Trophoblast cell (in vitro differentiated cells and primary cell): ENCODE data around the gene SLC22A23.

Source experiments
- DNase-seq, 2 donors: peaks; one replicate each; pipeline ENCODE4 v3.0.0-alpha.2; 2016
- H2AFZ ChIP-seq: 2 replicates; pipeline ENCODE4 v1.6.1; 2013; ENCODE audit warnings: low read length, moderate library complexity, mild to moderate bottlenecking; ENCODE audit not compliant: insufficient read depth, poor library complexity
- H2AK5ac ChIP-seq: 2 replicates; pipeline ENCODE4 v1.6.1; 2013; ENCODE audit warnings: mild to moderate bottlenecking, low read length
- H2BK120ac ChIP-seq: 2 replicates; pipeline ENCODE4 v1.6.1; 2013; ENCODE audit warnings: low read length, mild to moderate bottlenecking, moderate library complexity; ENCODE audit not compliant: insufficient read depth, poor library complexity
- H2BK12ac ChIP-seq: 2 replicates; pipeline ENCODE4 v1.6.1; 2013; ENCODE audit warnings: mild to moderate bottlenecking, low read length, moderate library complexity
- H2BK5ac ChIP-seq: 2 replicates; pipeline ENCODE4 v1.6.1; 2013; ENCODE audit warnings: low read length, low read depth, moderate library complexity, mild to moderate bottlenecking; ENCODE audit not compliant: poor library complexity
- H3K14ac ChIP-seq: 2 replicates; pipeline ENCODE4 v1.6.1; 2013; ENCODE audit warnings: mild to moderate bottlenecking, low read length
- H3K18ac ChIP-seq: 2 replicates; pipeline ENCODE4 v1.6.1; 2013; ENCODE audit warnings: mild to moderate bottlenecking, low read length
- H3K23ac ChIP-seq: 2 replicates; pipeline ENCODE4 v1.6.1; 2013; ENCODE audit warnings: low read length
- H3K27ac ChIP-seq: 2 replicates; pipeline ENCODE4 v1.5.1; 2013; ENCODE audit warnings: low read depth, mild to moderate bottlenecking, inconsistent platforms, low read length, moderate library complexity
- H3K27me3 ChIP-seq: 2 replicates; pipeline ENCODE4 v1.6.1; 2013; ENCODE audit warnings: inconsistent platforms, mild to moderate bottlenecking, low read length, moderate library complexity; ENCODE audit not compliant: insufficient read depth
- H3K36me3 ChIP-seq, 2 experiments: 1 replicate in 1 of 2; 2 replicates in 1 of 2; pipeline ENCODE4 v1.6.1; 2013; ENCODE audit warnings: low read length in 2 of 2, mild to moderate bottlenecking in 2 of 2, moderate library complexity in 1 of 2; ENCODE audit not compliant: insufficient read depth in 2 of 2, control insufficient read depth in 1 of 2
- H3K4ac ChIP-seq: 2 replicates; pipeline ENCODE4 v1.6.1; 2013; ENCODE audit warnings: low read depth, mild to moderate bottlenecking, low read length, moderate library complexity
- H3K4me1 ChIP-seq, 2 experiments: 1 replicate in 1 of 2; 2 replicates in 1 of 2; pipeline ENCODE4 v1.6.1; 2013; ENCODE audit warnings: low read length in 2 of 2, mild to moderate bottlenecking in 2 of 2, moderate library complexity in 1 of 2; ENCODE audit not compliant: insufficient read depth in 2 of 2, control insufficient read depth in 1 of 2
- H3K4me2 ChIP-seq: 2 replicates; pipeline ENCODE4 v1.6.1; 2013; ENCODE audit warnings: inconsistent platforms, mild to moderate bottlenecking, low read length, moderate library complexity
- H3K4me3 ChIP-seq: 2 replicates; pipeline ENCODE4 v1.5.1; 2013; ENCODE audit warnings: mild to moderate bottlenecking, low read depth, low read length, inconsistent platforms
- H3K79me1 ChIP-seq: one replicate; pipeline ENCODE4 v1.6.1; 2013; ENCODE audit warnings: low read length
- H3K79me2 ChIP-seq: 2 replicates; pipeline ENCODE4 v1.6.1; 2013; ENCODE audit warnings: low read length, mild to moderate bottlenecking; ENCODE audit not compliant: control insufficient read depth, insufficient read depth, poor library complexity
- H3K9ac ChIP-seq: 2 replicates; pipeline ENCODE4 v1.6.1; 2013; ENCODE audit warnings: mild to moderate bottlenecking, low read length
- H3K9me3 ChIP-seq: 2 replicates; pipeline ENCODE4 v1.6.1; 2013; ENCODE audit warnings: low read depth, mild to moderate bottlenecking, control low read depth, inconsistent platforms, low read length; ENCODE audit not compliant: insufficient read depth
- H4K12ac ChIP-seq: 2 replicates; pipeline ENCODE4 v1.6.1; 2013; ENCODE audit warnings: low read depth, mild to moderate bottlenecking, low read length, moderate library complexity
- H4K8ac ChIP-seq: 2 replicates; pipeline ENCODE4 v1.6.1; 2013; ENCODE audit warnings: low read depth, mild to moderate bottlenecking, low read length, moderate library complexity
- H4K91ac ChIP-seq: one replicate; pipeline ENCODE4 v1.6.1; 2013; ENCODE audit warnings: low read depth, mild to moderate bottlenecking, low read length, moderate library complexity
- WGBS: extraction: QIAGEN DNeasy Blood & Tissue Kit; methylation state at CpG from one replicate; pipeline ENCODE4 v1.1.7; 2013; ENCODE audit warnings: missing lambda C conversion rate; ENCODE audit not compliant: insufficient read length, insufficient coverage; ENCODE audit errors: extremely low coverage; 5-methylcytosine and 5-hydroxymethylcytosine counted together

Gene SLC22A23

GRCh38 chr6:3285049-3285639 is 171.7 kb downstream of the SLC22A23 start:
- H3K14ac ChIP-seq: no peak overlapping the region
- H3K4me2 ChIP-seq: no peak overlapping the region
- H3K27me3 ChIP-seq: no peaks in the 10 kb centered on the region
- no peak overlapping the region for H3K18ac ChIP-seq
- no CpG with 5 or more reads among the region's 19 CpGs for WGBS
- H3K4me3 ChIP-seq: no peak overlapping the region
- no peaks in the 10 kb centered on the region for H3K79me1 ChIP-seq
- H3K27ac ChIP-seq: no peak overlapping the region
- H3K9me3 ChIP-seq: peaks cover 4% of the 10 kb centered on the region
- H3K79me2 ChIP-seq: no peaks in the 10 kb centered on the region
- no peak overlapping the region for H3K23ac ChIP-seq
- H4K8ac ChIP-seq: no peak overlapping the region
- H2AK5ac ChIP-seq: no peak overlapping the region
- H2AFZ ChIP-seq: no peak overlapping the region
- no peaks in the 10 kb centered on the region for H3K4me1 ChIP-seq
- DNase-seq: no peak
- no peak overlapping the region for H3K9ac ChIP-seq
- H4K12ac ChIP-seq: no peak overlapping the region
- H2BK12ac ChIP-seq: no peak overlapping the region
- H2BK5ac ChIP-seq: no peak overlapping the region
- no peak overlapping the region for H4K91ac ChIP-seq
- peaks cover 54 to 63% of the 10 kb centered on the region in 2 experiments for H3K36me3 ChIP-seq
- H3K4ac ChIP-seq: no peak overlapping the region
- no peak overlapping the region for H2BK120ac ChIP-seq

- Histone ChIP-seq H2AK5ac (no peak overlapping the region), H3K4me2 (no peak overlapping the region), H4K12ac (no peak overlapping the region), H3K4me3 (no peak overlapping the region), H3K79me2 (no peaks in the 10 kb centered on the region), H3K9ac (no peak overlapping the region), H4K8ac (no peak overlapping the region), H3K27ac (no peak overlapping the region), H4K91ac (no peak overlapping the region), H3K4ac (no peak overlapping the region), H2AFZ (no peak overlapping the region), H3K79me1 (no peaks in the 10 kb centered on the region), H3K36me3 (peaks cover 52 to 59% of the 10 kb centered on the region in 2 experiments), H3K9me3 (peaks cover 4% of the 10 kb centered on the region), H2BK120ac (no peak overlapping the region), H3K14ac (no peak overlapping the region), H3K27me3 (no peaks in the 10 kb centered on the region), H3K18ac (no peak overlapping the region), H2BK12ac (no peak overlapping the region), H2BK5ac (no peak overlapping the region), H3K23ac (no peak overlapping the region), H3K4me1 (no peaks in the 10 kb centered on the region)
- no CpG with 5 or more reads among the region's 17 CpGs for WGBS
- no peak for DNase-seq
Measured at GRCh38 chr6:3284436-3284876, 172.4 kb downstream of the SLC22A23 start.

DNA sequence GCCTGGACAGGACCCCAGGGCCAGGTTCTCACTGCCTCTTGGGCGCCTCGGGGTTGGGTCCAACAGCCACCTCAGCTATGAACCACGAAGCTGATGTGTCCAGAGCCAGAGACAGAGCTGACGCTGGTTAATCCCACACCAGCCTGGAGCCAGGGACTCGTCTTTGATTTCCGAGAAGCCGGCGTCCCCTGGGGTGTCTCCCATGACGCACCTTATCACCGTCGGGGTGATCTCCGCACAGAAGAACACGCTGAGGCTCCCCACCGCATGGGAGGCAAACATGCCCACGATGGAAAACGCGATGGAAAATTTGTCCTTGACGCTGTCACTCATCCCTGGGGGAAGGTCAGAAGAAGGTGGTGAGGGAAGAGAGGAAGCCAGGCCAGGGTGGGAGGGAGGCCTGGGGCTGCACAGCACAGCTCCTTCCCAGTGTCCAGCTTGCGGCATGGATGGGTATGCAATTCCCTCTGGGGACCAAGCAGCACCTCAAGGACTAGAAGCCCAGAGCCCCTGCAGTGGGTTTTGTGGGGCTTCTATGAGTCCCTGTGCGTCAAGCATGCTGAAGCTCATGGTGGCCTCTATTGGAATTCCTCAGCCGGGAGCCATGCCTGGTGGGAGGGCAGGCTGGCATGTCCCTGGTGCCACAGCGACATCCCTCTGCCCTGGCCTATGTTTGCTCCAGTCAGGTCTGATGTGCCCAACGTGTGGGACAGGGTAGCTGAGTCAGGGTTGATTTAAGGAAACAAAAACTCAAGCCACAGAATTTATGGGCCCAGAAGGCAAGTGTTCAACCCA is 173.0 kb downstream of the SLC22A23 start:
- no peak overlapping the region for H2BK12ac ChIP-seq
- H4K91ac ChIP-seq: no peak overlapping the region
- no peak overlapping the region for H3K27ac ChIP-seq
- H3K9ac ChIP-seq: no peak overlapping the region
- no peaks in the 10 kb centered on the region for H3K79me1 ChIP-seq
- no peak overlapping the region for H3K4me2 ChIP-seq
- H3K79me2 ChIP-seq: no peaks in the 10 kb centered on the region
- no peak for DNase-seq
- H3K4me1 ChIP-seq: no peaks in the 10 kb centered on the region
- no peak overlapping the region for H4K12ac ChIP-seq
- H3K9me3 ChIP-seq: peaks cover 4% of the 10 kb centered on the region
- no peaks in the 10 kb centered on the region for H3K27me3 ChIP-seq
- no peak overlapping the region for H4K8ac ChIP-seq
- no CpG with 5 or more reads among the region's 23 CpGs for WGBS
- H3K14ac ChIP-seq: no peak overlapping the region
- H3K4ac ChIP-seq: no peak overlapping the region
- H3K18ac ChIP-seq: no peak overlapping the region
- no peak overlapping the region for H2AFZ ChIP-seq
- no peak overlapping the region for H2AK5ac ChIP-seq
- no peak overlapping the region for H3K23ac ChIP-seq
- no peak overlapping the region for H3K4me3 ChIP-seq
- no peak overlapping the region for H2BK5ac ChIP-seq
- H3K36me3 ChIP-seq: peaks cover 46 to 53% of the 10 kb centered on the region in 2 experiments
- no peak overlapping the region for H2BK120ac ChIP-seq

- Histone ChIP-seq H2BK12ac (no peak overlapping the region), H3K4me2 (no peak overlapping the region)
Measured at GRCh38 chr6:3283241-3283640, 173.6 kb downstream of the SLC22A23 start.

More at GRCh38 chr6:3283241-3283640, 173.6 kb downstream of the SLC22A23 start:
- no peaks in the 10 kb centered on the region for H3K4me1 ChIP-seq
- H4K8ac ChIP-seq: no peak overlapping the region
- DNase-seq: no peak
- whole genome bisulfite sequencing: no CpG with 5 or more reads among the region's 10 CpGs
- H3K9ac ChIP-seq: no peak overlapping the region
- H3K27ac ChIP-seq: no peak overlapping the region
- H2BK5ac ChIP-seq: no peak overlapping the region
- H3K23ac ChIP-seq: no peak overlapping the region
- H2AFZ ChIP-seq: no peak overlapping the region
- no peak overlapping the region for H2AK5ac ChIP-seq
- no peaks in the 10 kb centered on the region for H3K79me1 ChIP-seq
- H3K18ac ChIP-seq: no peak overlapping the region
- no peaks in the 10 kb centered on the region for H3K79me2 ChIP-seq
- H2BK120ac ChIP-seq: no peak overlapping the region
- H4K91ac ChIP-seq: no peak overlapping the region
- H3K4ac ChIP-seq: no peak overlapping the region
- H3K27me3 ChIP-seq: no peaks in the 10 kb centered on the region
- peaks cover 4% of the 10 kb centered on the region for H3K9me3 ChIP-seq
- H3K14ac ChIP-seq: no peak overlapping the region
- no peak overlapping the region for H3K4me3 ChIP-seq
- H3K36me3 ChIP-seq: peaks cover 45 to 54% of the 10 kb centered on the region in 2 experiments
- no peak overlapping the region for H4K12ac ChIP-seq
